BJ (cell line): ENCODE data around the gene GRAMD1B. TPM values are rescaled to one million over a fixed set of nuclear protein-coding genes. Genes with fewer than 3 reads are reported as not detected.

ENCODE experiments used
- CTCF ChIA-PET: fragments of 350-600 bp; formaldehyde crosslinking; extraction: SDS; loops from one replicate; lab custom pipeline; 2021; ENCODE audit warnings: antibody characterized with exemption, inconsistent platforms; lab: Yijun Ruan, JAX
- POLR2A ChIA-PET: fragments of 300-600 bp; sonication (Branson Sonifier 250); formaldehyde crosslinking; extraction: SDS; loops from one replicate; lab custom pipeline; 2021; ENCODE audit warnings: antibody characterized with exemption; lab: Charles Lee
- DNase-seq: peaks from one replicate; pipeline ENCODE4 v3.0.0-alpha.2; 2011; ENCODE audit warnings: low read depth
- H3K27me3 ChIP-seq: 2 replicates; pipeline ENCODE4 v1.6.0; 2011; ENCODE audit warnings: low read length; ENCODE audit not compliant: control insufficient read depth, insufficient read depth
- H3K36me3 ChIP-seq: 2 replicates; pipeline ENCODE4 v1.5.1; 2011; ENCODE audit warnings: low read length; ENCODE audit not compliant: control insufficient read depth, insufficient read depth
- H3K4me3 ChIP-seq: 2 replicates; pipeline ENCODE4 v1.5.1; 2011; ENCODE audit warnings: low read depth, mild to moderate bottlenecking, control low read depth, low read length
- CTCF ChIP-seq: IDR thresholded peaks from 2 replicates; pipeline ENCODE4 v1.5.1; 2011; ENCODE audit warnings: low read depth, mild to moderate bottlenecking, control low read depth, inconsistent platforms, low read length, moderate library complexity; ENCODE audit not compliant: insufficient read depth
- polyA plus RNA-seq: library from polyadenylated mRNA; depleted of rRNA; stranded (reverse); fragments of >200 nt; gene quantifications from 2 replicates; pipeline ENCODE4 v1.2.3, GENCODE V29; 2011; rRNA removed
- small RNA-seq: library from RNA; depleted of rRNA; stranded (forward); fragments of <200 nt; gene quantifications from one replicate; pipeline ENCODE3, GENCODE V24; 2012; ENCODE audit warnings: low replicate concordance, low read depth; ENCODE audit not compliant: insufficient read length

The GRAMD1B gene
- polyA plus RNA-seq, 1 experiment, result 11.7 TPM

GRCh38 chr11:123671534-123671933 is 241.5 kb downstream of the GRAMD1B start:
- ChIA-PET CTCF (interaction anchor here (0.6 to 2.0 kb wide), 5 partner anchors 14 to 75 kb away, joined by 3 to 6 read pairs (median 4); no protein-coding TSS in a partner anchor), POLR2A (no interaction called here)
- no peaks in the 10 kb centered on the region; the same call in 1 of the 2 replicates for H3K27me3 ChIP-seq
- H3K4me3 ChIP-seq, result no peak overlapping the region
- no peak for TF ChIP-seq CTCF
- H3K36me3 ChIP-seq, result no peaks in the 10 kb centered on the region
- DNase-seq, result no peak

GRCh38 chr11:123672568-123672967 is 242.5 kb downstream of the GRAMD1B start:
- Histone ChIP-seq H3K4me3 (no peak overlapping the region), H3K27me3 (no peaks in the 10 kb centered on the region; the same call in 1 of the 2 replicates), H3K36me3 (no peaks in the 10 kb centered on the region)
- CTCF ChIA-PET, result interaction anchor here (1.9 kb wide), 1 partner anchor 35 kb away, joined by 7 read pairs; no protein-coding TSS in a partner anchor
- TF ChIP-seq CTCF, result no peak
- POLR2A ChIA-PET, result no interaction called here
- no peak for DNase-seq

GRCh38 chr11:123674297-123674696 is 244.2 kb downstream of the GRAMD1B start:
- ChIA-PET POLR2A (no interaction called here), CTCF (interaction anchor here (0.6 kb wide), 1 partner anchor 34 kb away, joined by 3 read pairs; no protein-coding TSS in a partner anchor)
- H3K27me3 ChIP-seq, result no peaks in the 10 kb centered on the region; the same call in 1 of the 2 replicates
- no peak overlapping the region for H3K4me3 ChIP-seq
- no peak for TF ChIP-seq CTCF
- DNase-seq, result no peak
- no peaks in the 10 kb centered on the region for H3K36me3 ChIP-seq

Small RNAs within 50 kb of the gene (small RNA-seq; reads per million reads assigned to genes)
- not detected for gene MIR4493

Other genes with a start within 250 kb of the GRAMD1B start
- 174 and 219 TPM in 2 replicates for gene CLMP, start 235.0 kb upstream of the GRAMD1B start, polyA plus RNA-seq
- 0.16 and 0.18 TPM in 2 replicates for gene SCN3B, start 224.4 kb downstream of the GRAMD1B start, polyA plus RNA-seq